GM23338 (cell line): ENCODE results near the gene NAA10. TPM values are rescaled to one million over a fixed set of nuclear protein-coding genes. Genes with fewer than 3 reads are reported as not detected.

Experiments
- ATAC-seq: fragments of 200-7000 bp; cut with Tn5 transposase; 3 replicates; pipeline ENCODE4 v1.9.1; 2020
- DNase-seq: peaks from one replicate; pipeline ENCODE4 v3.0.0-alpha.2; 2015; ENCODE audit warnings: low spot score
- H2AFZ ChIP-seq: fragments of 200-600 bp; sonication (generic); 2 replicates; pipeline ENCODE4 v1.8.0; 2016; ENCODE audit warnings: antibody characterized with exemption, mild to moderate bottlenecking, moderate library complexity
- H3F3A ChIP-seq: fragments of 200-600 bp; sonication (generic); replicated peaks from 2 replicates; pipeline ENCODE4 v1.8.0; 2017; ENCODE audit warnings: antibody characterized with exemption, mixed run types, low read depth
- H3K27ac ChIP-seq: fragments of 200-600 bp; sonication (generic); 2 replicates; pipeline ENCODE4 v1.6.1; 2016; ENCODE audit warnings: low read depth
- H3K27me3 ChIP-seq: fragments of 200-600 bp; sonication (generic); 2 replicates; pipeline ENCODE4 v1.8.0; 2016; ENCODE audit warnings: mild to moderate bottlenecking, mixed run types, moderate library complexity; ENCODE audit not compliant: insufficient read depth
- H3K36me3 ChIP-seq: fragments of 200-600 bp; sonication (generic); 2 replicates; pipeline ENCODE4 v1.8.0; 2016; ENCODE audit warnings: mild to moderate bottlenecking; ENCODE audit not compliant: insufficient read depth
- H3K4me1 ChIP-seq: fragments of 200-600 bp; sonication (generic); 2 replicates; pipeline ENCODE4 v1.8.0; 2016; ENCODE audit warnings: mild to moderate bottlenecking, moderate library complexity; ENCODE audit not compliant: insufficient read depth
- H3K4me2 ChIP-seq: fragments of 200-600 bp; sonication (generic); 2 replicates; pipeline ENCODE4 v1.7.1; 2017; ENCODE audit warnings: mixed run types
- H3K4me3 ChIP-seq: fragments of 200-600 bp; sonication (generic); 2 replicates; pipeline ENCODE4 v1.6.1; 2016; ENCODE audit warnings: mixed run types
- H3K79me2 ChIP-seq: fragments of 200-600 bp; sonication (generic); replicated peaks from 2 replicates; pipeline ENCODE4 v1.8.0; 2017; ENCODE audit warnings: mild to moderate bottlenecking; ENCODE audit not compliant: insufficient read depth
- H3K9me2 ChIP-seq: fragments of 200-600 bp; sonication (generic); 2 replicates; pipeline ENCODE4 v1.8.0; 2017; ENCODE audit not compliant: insufficient read depth
- H4K20me1 ChIP-seq: fragments of 200-600 bp; sonication (generic); replicated peaks from 2 replicates; pipeline ENCODE4 v1.8.0; 2017; ENCODE audit warnings: mild to moderate bottlenecking; ENCODE audit not compliant: insufficient read depth
- H3K27ac Mint-ChIP-seq: 2 replicates; pipeline ENCODE4 v1.8.0; 2020; ENCODE audit warnings: inconsistent platforms, mild to moderate bottlenecking, moderate library complexity, mixed read lengths
- H3K27me3 Mint-ChIP-seq: 3 replicates; pipeline ENCODE4 v1.8.0; 2022; ENCODE audit warnings: low read depth, mild to moderate bottlenecking, moderate library complexity, mixed read lengths, inconsistent platforms; ENCODE audit not compliant: insufficient read depth, poor library complexity
- H3K36me3 Mint-ChIP-seq: 3 replicates; pipeline ENCODE4 v1.8.0; 2021; ENCODE audit warnings: low read depth, mild to moderate bottlenecking, inconsistent platforms, moderate library complexity, mixed read lengths
- H3K4me1 Mint-ChIP-seq: 3 replicates; pipeline ENCODE4 v1.8.0; 2020; ENCODE audit warnings: mild to moderate bottlenecking, inconsistent platforms, mixed read lengths
- H3K4me3 Mint-ChIP-seq: 3 replicates; pipeline ENCODE4 v1.8.0; 2021; ENCODE audit warnings: moderate library complexity, mild to moderate bottlenecking, inconsistent platforms, mixed read lengths
- H3K9me3 Mint-ChIP-seq: 3 replicates; pipeline ENCODE4 v1.8.0; 2020; ENCODE audit warnings: moderate library complexity, mild to moderate bottlenecking, inconsistent platforms, mixed read lengths
- CREB1 ChIP-seq: fragments of 250-450 bp; sonication (Bioruptor Pico); IDR thresholded peaks from 2 replicates; pipeline ENCODE4 v1.5.0; 2020; ENCODE audit warnings: low read depth, mild to moderate bottlenecking, moderate library complexity
- EZH2 ChIP-seq: fragments of 200-600 bp; sonication (generic); IDR thresholded peaks from one replicate; pipeline ENCODE4 v1.8.0; 2017; ENCODE audit warnings: antibody characterized with exemption, mild to moderate bottlenecking, low read depth; ENCODE audit not compliant: unreplicated experiment
- EZH2phosphoT487 ChIP-seq: fragments of 200-600 bp; sonication (generic); IDR thresholded peaks from one replicate; pipeline ENCODE4 v1.8.1; 2018; ENCODE audit warnings: antibody characterized with exemption; ENCODE audit not compliant: unreplicated experiment
- JUNB ChIP-seq: IDR thresholded peaks from one replicate; pipeline ENCODE4 v1.6.1; 2016; ENCODE audit warnings: antibody characterized with exemption; ENCODE audit not compliant: unreplicated experiment
- NANOG ChIP-seq: IDR thresholded peaks from 2 replicates; pipeline ENCODE4 v1.6.1; 2016; ENCODE audit warnings: antibody characterized with exemption, borderline replicate concordance
- POLR2AphosphoS5 ChIP-seq: IDR thresholded peaks from 2 replicates; pipeline ENCODE4 v1.6.1; 2016; ENCODE audit warnings: antibody characterized with exemption, low read depth
- STAT1 ChIP-seq: IDR thresholded peaks from one replicate; pipeline ENCODE4 v1.6.1; 2016; ENCODE audit warnings: antibody characterized with exemption; ENCODE audit not compliant: unreplicated experiment
- ZNF114 ChIP-seq: fragments of 250-450 bp; sonication (Bioruptor Pico); IDR thresholded peaks from 2 replicates; pipeline ENCODE4 v1.5.0; 2020; ENCODE audit warnings: mild to moderate bottlenecking, moderate library complexity
- ZNF331 ChIP-seq: fragments of 250-450 bp; sonication (Bioruptor Pico); IDR thresholded peaks from 2 replicates; pipeline ENCODE4 v1.5.0; 2020; ENCODE audit warnings: low read depth, mild to moderate bottlenecking, moderate library complexity
- polyA plus RNA-seq: library from polyadenylated mRNA; unstranded; fragments of >200 nt; fragmentation: Nextera tagmentation; extraction: Ambion mirVana; gene quantifications from 2 replicates; pipeline ENCODE4 v1.2.1, GENCODE V29; 2016
- total RNA-seq: library from RNA; depleted of rRNA; stranded (reverse); fragments of >200 nt; shearing (Covaris generic); gene quantifications from 2 replicates; pipeline ENCODE4 v1.2.3, GENCODE V29; 2014
- TF ChIP-seq, protein P1 (sequence below): IDR thresholded peaks from 2 replicates; pipeline ENCODE4 v1.6.1; 2016; ENCODE audit warnings: antibody characterized with exemption
- TF ChIP-seq, protein P2 (sequence below), 2 experiments: fragments of 200-600 bp in 1 of 2; sonication (generic) in 1 of 2; conservative IDR thresholded peaks; 2 replicates each; pipeline versions ENCODE4 v1.5.1 to v1.6.1; 2016 to 2017; ENCODE audit warnings: antibody characterized with exemption in 2 of 2, low read depth in 2 of 2, mild to moderate bottlenecking in 2 of 2, moderate library complexity in 1 of 2
- TF ChIP-seq, protein P3 (sequence below): IDR thresholded peaks from one replicate; pipeline ENCODE4 v1.6.1; 2018; ENCODE audit warnings: antibody characterized with exemption; ENCODE audit not compliant: unreplicated experiment
- TF ChIP-seq, protein P4 (sequence below): fragments of 250-450 bp; sonication (Bioruptor Pico); IDR thresholded peaks from 2 replicates; pipeline ENCODE4 v1.5.0; 2020; ENCODE audit warnings: mild to moderate bottlenecking, moderate library complexity

The NAA10 gene
- total and polyA plus RNA-seq, 2 experiments from 2014 or later = 136 to 145 TPM

DNA sequence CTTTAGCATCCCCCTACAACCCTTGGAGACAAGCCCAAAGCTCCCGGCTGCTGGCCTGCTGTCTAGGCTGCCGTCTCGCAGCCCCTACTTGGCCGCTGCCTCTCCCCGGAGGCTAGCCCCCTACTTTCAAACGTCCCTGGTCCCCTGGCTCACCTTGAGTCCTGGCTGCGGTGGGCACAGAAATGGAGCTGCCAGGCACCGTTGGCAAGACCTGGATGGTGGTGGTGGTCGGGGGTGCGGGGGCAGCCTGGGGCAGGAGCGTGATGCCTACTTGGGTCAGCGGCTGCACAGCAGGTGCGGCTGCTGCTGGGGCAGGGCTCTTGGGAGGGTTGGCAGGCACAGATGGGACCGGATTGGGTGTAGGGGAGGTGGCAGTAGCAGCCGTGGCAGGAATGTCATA is 24.8 kb upstream of the NAA10 start:
- no peaks in the 10 kb centered on the region for H3K27me3 ChIP-seq
- peaks cover 18% of the 10 kb centered on the region for H3K79me2 ChIP-seq
- no peak overlapping the region for H3K4me3 ChIP-seq
- H3K27me3 Mint-ChIP-seq = peaks cover 10% of the 10 kb centered on the region
- no peak overlapping the region for H3K27ac Mint-ChIP-seq
- no peak overlapping the region for H3K4me2 ChIP-seq
- H3F3A ChIP-seq = no peaks in the 10 kb centered on the region
- H3K4me3 Mint-ChIP-seq = no peak overlapping the region
- no peaks in the 10 kb centered on the region for H3K9me3 Mint-ChIP-seq
- no peaks in the 10 kb centered on the region for H3K4me1 Mint-ChIP-seq
- ATAC-seq = no peak
- no peaks in the 10 kb centered on the region for H4K20me1 ChIP-seq
- TF ChIP-seq NANOG = no peak
- no peak for TF ChIP-seq CREB1 (CRISPR knock-in tag)
- TF ChIP-seq, protein P1, sequence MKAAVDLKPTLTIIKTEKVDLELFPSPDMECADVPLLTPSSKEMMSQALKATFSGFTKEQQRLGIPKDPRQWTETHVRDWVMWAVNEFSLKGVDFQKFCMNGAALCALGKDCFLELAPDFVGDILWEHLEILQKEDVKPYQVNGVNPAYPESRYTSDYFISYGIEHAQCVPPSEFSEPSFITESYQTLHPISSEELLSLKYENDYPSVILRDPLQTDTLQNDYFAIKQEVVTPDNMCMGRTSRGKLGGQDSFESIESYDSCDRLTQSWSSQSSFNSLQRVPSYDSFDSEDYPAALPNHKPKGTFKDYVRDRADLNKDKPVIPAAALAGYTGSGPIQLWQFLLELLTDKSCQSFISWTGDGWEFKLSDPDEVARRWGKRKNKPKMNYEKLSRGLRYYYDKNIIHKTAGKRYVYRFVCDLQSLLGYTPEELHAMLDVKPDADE = no peak
- TF ChIP-seq, protein P2, sequence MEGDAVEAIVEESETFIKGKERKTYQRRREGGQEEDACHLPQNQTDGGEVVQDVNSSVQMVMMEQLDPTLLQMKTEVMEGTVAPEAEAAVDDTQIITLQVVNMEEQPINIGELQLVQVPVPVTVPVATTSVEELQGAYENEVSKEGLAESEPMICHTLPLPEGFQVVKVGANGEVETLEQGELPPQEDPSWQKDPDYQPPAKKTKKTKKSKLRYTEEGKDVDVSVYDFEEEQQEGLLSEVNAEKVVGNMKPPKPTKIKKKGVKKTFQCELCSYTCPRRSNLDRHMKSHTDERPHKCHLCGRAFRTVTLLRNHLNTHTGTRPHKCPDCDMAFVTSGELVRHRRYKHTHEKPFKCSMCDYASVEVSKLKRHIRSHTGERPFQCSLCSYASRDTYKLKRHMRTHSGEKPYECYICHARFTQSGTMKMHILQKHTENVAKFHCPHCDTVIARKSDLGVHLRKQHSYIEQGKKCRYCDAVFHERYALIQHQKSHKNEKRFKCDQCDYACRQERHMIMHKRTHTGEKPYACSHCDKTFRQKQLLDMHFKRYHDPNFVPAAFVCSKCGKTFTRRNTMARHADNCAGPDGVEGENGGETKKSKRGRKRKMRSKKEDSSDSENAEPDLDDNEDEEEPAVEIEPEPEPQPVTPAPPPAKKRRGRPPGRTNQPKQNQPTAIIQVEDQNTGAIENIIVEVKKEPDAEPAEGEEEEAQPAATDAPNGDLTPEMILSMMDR (conservative IDR thresholded peaks at IDR 0.05; ENCODE audit: low read depth in 2 of 2) = no peak
- TF ChIP-seq ZNF114 (CRISPR knock-in tag) = no peak
- no peak for TF ChIP-seq POLR2AphosphoS5
- TF ChIP-seq, protein P3, sequence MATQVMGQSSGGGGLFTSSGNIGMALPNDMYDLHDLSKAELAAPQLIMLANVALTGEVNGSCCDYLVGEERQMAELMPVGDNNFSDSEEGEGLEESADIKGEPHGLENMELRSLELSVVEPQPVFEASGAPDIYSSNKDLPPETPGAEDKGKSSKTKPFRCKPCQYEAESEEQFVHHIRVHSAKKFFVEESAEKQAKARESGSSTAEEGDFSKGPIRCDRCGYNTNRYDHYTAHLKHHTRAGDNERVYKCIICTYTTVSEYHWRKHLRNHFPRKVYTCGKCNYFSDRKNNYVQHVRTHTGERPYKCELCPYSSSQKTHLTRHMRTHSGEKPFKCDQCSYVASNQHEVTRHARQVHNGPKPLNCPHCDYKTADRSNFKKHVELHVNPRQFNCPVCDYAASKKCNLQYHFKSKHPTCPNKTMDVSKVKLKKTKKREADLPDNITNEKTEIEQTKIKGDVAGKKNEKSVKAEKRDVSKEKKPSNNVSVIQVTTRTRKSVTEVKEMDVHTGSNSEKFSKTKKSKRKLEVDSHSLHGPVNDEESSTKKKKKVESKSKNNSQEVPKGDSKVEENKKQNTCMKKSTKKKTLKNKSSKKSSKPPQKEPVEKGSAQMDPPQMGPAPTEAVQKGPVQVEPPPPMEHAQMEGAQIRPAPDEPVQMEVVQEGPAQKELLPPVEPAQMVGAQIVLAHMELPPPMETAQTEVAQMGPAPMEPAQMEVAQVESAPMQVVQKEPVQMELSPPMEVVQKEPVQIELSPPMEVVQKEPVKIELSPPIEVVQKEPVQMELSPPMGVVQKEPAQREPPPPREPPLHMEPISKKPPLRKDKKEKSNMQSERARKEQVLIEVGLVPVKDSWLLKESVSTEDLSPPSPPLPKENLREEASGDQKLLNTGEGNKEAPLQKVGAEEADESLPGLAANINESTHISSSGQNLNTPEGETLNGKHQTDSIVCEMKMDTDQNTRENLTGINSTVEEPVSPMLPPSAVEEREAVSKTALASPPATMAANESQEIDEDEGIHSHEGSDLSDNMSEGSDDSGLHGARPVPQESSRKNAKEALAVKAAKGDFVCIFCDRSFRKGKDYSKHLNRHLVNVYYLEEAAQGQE = no peak
- no peak for TF ChIP-seq ZNF331 (CRISPR knock-in tag)
- no peak for TF ChIP-seq EZH2phosphoT487
- TF ChIP-seq EZH2 = no peak
- TF ChIP-seq JUNB = no peak
- TF ChIP-seq STAT1 = no peak
- TF ChIP-seq, protein P4, sequence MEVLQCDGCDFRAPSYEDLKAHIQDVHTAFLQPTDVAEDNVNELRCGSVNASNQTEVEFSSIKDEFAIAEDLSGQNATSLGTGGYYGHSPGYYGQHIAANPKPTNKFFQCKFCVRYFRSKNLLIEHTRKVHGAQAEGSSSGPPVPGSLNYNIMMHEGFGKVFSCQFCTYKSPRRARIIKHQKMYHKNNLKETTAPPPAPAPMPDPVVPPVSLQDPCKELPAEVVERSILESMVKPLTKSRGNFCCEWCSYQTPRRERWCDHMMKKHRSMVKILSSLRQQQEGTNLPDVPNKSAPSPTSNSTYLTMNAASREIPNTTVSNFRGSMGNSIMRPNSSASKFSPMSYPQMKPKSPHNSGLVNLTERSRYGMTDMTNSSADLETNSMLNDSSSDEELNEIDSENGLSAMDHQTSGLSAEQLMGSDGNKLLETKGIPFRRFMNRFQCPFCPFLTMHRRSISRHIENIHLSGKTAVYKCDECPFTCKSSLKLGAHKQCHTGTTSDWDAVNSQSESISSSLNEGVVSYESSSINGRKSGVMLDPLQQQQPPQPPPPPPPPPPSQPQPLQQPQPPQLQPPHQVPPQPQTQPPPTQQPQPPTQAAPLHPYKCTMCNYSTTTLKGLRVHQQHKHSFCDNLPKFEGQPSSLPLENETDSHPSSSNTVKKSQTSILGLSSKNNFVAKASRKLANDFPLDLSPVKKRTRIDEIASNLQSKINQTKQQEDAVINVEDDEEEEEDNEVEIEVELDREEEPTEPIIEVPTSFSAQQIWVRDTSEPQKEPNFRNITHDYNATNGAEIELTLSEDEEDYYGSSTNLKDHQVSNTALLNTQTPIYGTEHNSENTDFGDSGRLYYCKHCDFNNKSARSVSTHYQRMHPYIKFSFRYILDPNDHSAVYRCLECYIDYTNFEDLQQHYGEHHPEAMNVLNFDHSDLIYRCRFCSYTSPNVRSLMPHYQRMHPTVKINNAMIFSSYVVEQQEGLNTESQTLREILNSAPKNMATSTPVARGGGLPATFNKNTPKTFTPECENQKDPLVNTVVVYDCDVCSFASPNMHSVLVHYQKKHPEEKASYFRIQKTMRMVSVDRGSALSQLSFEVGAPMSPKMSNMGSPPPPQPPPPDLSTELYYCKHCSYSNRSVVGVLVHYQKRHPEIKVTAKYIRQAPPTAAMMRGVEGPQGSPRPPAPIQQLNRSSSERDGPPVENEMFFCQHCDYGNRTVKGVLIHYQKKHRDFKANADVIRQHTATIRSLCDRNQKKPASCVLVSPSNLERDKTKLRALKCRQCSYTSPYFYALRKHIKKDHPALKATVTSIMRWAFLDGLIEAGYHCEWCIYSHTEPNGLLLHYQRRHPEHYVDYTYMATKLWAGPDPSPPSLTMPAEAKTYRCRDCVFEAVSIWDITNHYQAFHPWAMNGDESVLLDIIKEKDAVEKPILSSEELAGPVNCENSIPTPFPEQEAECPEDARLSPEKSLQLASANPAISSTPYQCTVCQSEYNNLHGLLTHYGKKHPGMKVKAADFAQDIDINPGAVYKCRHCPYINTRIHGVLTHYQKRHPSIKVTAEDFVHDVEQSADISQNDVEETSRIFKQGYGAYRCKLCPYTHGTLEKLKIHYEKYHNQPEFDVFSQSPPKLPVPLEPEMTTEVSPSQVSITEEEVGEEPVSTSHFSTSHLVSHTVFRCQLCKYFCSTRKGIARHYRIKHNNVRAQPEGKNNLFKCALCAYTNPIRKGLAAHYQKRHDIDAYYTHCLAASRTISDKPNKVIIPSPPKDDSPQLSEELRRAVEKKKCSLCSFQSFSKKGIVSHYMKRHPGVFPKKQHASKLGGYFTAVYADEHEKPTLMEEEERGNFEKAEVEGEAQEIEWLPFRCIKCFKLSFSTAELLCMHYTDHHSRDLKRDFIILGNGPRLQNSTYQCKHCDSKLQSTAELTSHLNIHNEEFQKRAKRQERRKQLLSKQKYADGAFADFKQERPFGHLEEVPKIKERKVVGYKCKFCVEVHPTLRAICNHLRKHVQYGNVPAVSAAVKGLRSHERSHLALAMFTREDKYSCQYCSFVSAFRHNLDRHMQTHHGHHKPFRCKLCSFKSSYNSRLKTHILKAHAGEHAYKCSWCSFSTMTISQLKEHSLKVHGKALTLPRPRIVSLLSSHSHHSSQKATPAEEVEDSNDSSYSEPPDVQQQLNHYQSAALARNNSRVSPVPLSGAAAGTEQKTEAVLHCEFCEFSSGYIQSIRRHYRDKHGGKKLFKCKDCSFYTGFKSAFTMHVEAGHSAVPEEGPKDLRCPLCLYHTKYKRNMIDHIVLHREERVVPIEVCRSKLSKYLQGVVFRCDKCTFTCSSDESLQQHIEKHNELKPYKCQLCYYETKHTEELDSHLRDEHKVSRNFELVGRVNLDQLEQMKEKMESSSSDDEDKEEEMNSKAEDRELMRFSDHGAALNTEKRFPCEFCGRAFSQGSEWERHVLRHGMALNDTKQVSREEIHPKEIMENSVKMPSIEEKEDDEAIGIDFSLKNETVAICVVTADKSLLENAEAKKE (CRISPR knock-in tag) = no peak
- H3K9me2 ChIP-seq = no peaks in the 10 kb centered on the region
- H3K36me3 ChIP-seq = no peaks in the 10 kb centered on the region
- no peak for DNase-seq
- H2AFZ ChIP-seq = no peak overlapping the region
- H3K27ac ChIP-seq = no peak overlapping the region
- no peaks in the 10 kb centered on the region for H3K4me1 ChIP-seq
- peaks cover 82% of the 10 kb centered on the region for H3K36me3 Mint-ChIP-seq
